ENCODE results near the gene RPS16.

Gene RPS16

DNA sequence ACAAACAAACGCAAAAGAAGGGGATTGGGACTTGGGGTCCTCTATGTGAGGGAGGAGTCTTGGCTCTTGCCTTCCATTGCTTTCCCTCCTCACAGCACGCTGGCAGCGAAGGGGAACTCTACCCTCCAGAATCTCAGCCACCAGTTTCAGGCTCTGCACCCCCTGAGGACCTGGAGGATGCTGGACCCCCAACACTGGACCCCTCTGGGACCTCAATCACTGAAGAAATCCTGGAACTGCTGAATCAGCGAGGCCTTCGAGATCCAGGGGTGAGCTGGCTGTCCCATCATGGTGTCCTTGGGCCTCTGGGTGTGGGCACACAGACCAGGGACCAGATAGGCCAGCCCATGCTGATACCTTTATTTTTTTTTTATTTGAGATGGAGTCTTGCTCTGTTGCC lies 13.7 kb downstream of the RPS16 start:
- POLR2A ChIA-PET, result interaction anchor here (2.3 to 13.3 kb wide), 3 partner anchors 10 to 14 kb away, joined by 5 to 255 read pairs (median 19); partner anchors contain the start of genes PLEKHG2 and RPS16
- Histone ChIP-seq H3K4me3 (ENCODE audit: low read depth, low read length) (no peak overlapping the region), H3K27ac (ENCODE audit: extremely low read depth, low read depth, low read length) (no peak overlapping the region), H3K36me3 (ENCODE audit: control insufficient read depth in 2 of 2, insufficient read depth in 1 of 2, low read length in 2 of 2) (peaks cover 69 to 75% of the 10 kb centered on the region in 2 experiments), H3K9me3 (ENCODE audit: control insufficient read depth, insufficient read depth, low read depth, low read length) (no peaks in the 10 kb centered on the region), H3K4me1 (ENCODE audit: control insufficient read depth, insufficient read depth, low read length) (no peaks in the 10 kb centered on the region)
- TF ChIP-seq, protein P1, sequence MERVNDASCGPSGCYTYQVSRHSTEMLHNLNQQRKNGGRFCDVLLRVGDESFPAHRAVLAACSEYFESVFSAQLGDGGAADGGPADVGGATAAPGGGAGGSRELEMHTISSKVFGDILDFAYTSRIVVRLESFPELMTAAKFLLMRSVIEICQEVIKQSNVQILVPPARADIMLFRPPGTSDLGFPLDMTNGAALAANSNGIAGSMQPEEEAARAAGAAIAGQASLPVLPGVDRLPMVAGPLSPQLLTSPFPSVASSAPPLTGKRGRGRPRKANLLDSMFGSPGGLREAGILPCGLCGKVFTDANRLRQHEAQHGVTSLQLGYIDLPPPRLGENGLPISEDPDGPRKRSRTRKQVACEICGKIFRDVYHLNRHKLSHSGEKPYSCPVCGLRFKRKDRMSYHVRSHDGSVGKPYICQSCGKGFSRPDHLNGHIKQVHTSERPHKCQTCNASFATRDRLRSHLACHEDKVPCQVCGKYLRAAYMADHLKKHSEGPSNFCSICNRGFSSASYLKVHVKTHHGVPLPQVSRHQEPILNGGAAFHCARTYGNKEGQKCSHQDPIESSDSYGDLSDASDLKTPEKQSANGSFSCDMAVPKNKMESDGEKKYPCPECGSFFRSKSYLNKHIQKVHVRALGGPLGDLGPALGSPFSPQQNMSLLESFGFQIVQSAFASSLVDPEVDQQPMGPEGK (tag by site-specific recombination; IDR thresholded peaks at IDR 0.05), result no peak
- TF ChIP-seq GLIS2 (tag by site-specific recombination; IDR thresholded peaks at IDR 0.05), result peak; percentile 63; the same call in 1 of the 2 replicates
- CTCF ChIA-PET, result interaction anchor here (0.6 to 1.3 kb wide), 5 partner anchors 19 to 819 kb away, joined by 3 to 5 read pairs (median 4); no protein-coding TSS in a partner anchor

DNA sequence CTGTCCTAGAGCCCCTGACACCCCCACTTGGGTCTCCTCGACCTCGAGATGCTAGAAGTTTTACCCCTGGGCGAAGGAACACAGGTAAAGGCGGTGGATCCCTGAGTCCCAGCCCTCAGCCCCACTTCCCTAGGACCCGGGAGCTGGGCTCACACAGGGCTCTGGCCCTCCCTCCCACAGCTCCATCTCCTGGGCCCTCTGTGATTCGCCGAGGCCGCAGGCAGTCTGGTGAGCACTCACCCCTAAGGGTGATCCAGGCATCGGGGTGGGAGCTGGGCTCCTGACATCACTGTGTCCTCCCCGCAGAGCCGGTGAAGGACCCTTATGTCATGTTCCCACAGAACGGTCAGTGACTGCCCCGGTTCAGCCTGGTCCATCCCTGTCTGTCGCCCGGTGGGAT lies 15.0 kb downstream of the RPS16 start:
- no peak overlapping the region for H3K4me3 ChIP-seq (ENCODE audit: low read depth, low read length)
- H3K9me3 ChIP-seq (ENCODE audit: control insufficient read depth, insufficient read depth, low read depth, low read length), result no peaks in the 10 kb centered on the region
- H3K36me3 ChIP-seq (ENCODE audit: control insufficient read depth in 2 of 2, insufficient read depth in 1 of 2, low read length in 2 of 2), result peaks cover 74 to 83% of the 10 kb centered on the region in 2 experiments
- TF ChIP-seq ZNF248 (tag by site-specific recombination; IDR thresholded peaks at IDR 0.05) (no peak), ZNF223 (tag by site-specific recombination; IDR thresholded peaks at IDR 0.05) (0 out of 2 replicates have a peak, but pooled peaks have one; percentile 59)
- TF ChIP-seq, protein P2, sequence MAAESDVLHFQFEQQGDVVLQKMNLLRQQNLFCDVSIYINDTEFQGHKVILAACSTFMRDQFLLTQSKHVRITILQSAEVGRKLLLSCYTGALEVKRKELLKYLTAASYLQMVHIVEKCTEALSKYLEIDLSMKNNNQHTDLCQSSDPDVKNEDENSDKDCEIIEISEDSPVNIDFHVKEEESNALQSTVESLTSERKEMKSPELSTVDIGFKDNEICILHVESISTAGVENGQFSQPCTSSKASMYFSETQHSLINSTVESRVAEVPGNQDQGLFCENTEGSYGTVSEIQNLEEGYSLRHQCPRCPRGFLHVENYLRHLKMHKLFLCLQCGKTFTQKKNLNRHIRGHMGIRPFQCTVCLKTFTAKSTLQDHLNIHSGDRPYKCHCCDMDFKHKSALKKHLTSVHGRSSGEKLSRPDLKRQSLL (tag by site-specific recombination; IDR thresholded peaks at IDR 0.05), result 0 out of 2 replicates have a peak, but pooled peaks have one; percentile 5
- ChIA-PET CTCF (interaction anchor here (0.6 to 1.5 kb wide), 5 partner anchors 9 to 83 kb away, joined by 3 to 4 read pairs (median 3); no protein-coding TSS in a partner anchor), POLR2A (interaction anchor here (0.5 to 13.3 kb wide), 8 partner anchors 8 to 402 kb away, joined by 3 to 255 read pairs (median 5); partner anchors contain the start of genes PLEKHG2, RPS16 and SUPT5H)
- H3K27ac ChIP-seq (ENCODE audit: extremely low read depth, low read depth, low read length), result no peak overlapping the region
- no peaks in the 10 kb centered on the region for H3K4me1 ChIP-seq (ENCODE audit: control insufficient read depth, insufficient read depth, low read length)

DNA sequence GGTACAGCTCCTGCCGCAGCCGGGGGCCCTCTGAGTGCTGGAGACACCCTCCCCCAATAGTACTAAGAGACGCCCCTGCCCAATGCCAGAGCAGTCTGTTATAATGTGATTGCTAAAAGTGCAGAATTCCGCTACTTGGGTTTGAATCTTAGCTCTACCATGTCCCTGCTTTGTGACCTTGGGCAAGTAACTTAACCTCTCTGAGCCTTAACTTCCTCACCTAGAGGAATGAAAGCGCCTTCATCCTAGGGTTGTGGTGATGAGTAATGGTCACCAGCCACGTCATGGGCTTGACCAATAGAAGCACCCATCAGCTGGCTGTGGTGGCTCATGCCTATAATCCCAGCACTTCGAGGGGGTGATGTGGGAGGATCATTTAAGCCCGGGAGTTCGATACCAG lies 16.7 kb downstream of the RPS16 start:
- Histone ChIP-seq H3K36me3 (ENCODE audit: control insufficient read depth in 2 of 2, insufficient read depth in 1 of 2, low read length in 2 of 2) (peaks cover 76 to 78% of the 10 kb centered on the region in 2 experiments), H3K4me1 (ENCODE audit: control insufficient read depth, insufficient read depth, low read length) (peaks cover 2% of the 10 kb centered on the region), H3K9me3 (ENCODE audit: control insufficient read depth, insufficient read depth, low read depth, low read length) (no peaks in the 10 kb centered on the region), H3K27ac (ENCODE audit: extremely low read depth, low read depth, low read length) (no peak overlapping the region), H3K4me3 (ENCODE audit: low read depth, low read length) (no peak overlapping the region)
- CTCF ChIA-PET, result interaction anchor here (0.6 to 2.7 kb wide), 6 partner anchors 9 to 126 kb away, joined by 3 to 13 read pairs (median 4); partner anchors contain the start of gene RPS16
- POLR2A ChIA-PET, result interaction anchor here (1.0 to 13.3 kb wide), 7 partner anchors 9 to 415 kb away, joined by 3 to 255 read pairs (median 7); partner anchors contain the start of genes DYRK1B, RPS16 and SUPT5H
- TF ChIP-seq ZNF155 (tag by site-specific recombination; IDR thresholded peaks at IDR 0.05) (no peak), ZNF768 (tag by site-specific recombination; IDR thresholded peaks at IDR 0.05) (peak; percentile 94; the same call in 1 of the 2 replicates)
- TF ChIP-seq, protein P3, sequence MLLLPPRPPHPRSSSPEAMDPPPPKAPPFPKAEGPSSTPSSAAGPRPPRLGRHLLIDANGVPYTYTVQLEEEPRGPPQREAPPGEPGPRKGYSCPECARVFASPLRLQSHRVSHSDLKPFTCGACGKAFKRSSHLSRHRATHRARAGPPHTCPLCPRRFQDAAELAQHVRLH (tag by site-specific recombination; IDR thresholded peaks at IDR 0.05), result 0 out of 2 replicates have a peak, but pooled peaks have one; percentile 13

DNA sequence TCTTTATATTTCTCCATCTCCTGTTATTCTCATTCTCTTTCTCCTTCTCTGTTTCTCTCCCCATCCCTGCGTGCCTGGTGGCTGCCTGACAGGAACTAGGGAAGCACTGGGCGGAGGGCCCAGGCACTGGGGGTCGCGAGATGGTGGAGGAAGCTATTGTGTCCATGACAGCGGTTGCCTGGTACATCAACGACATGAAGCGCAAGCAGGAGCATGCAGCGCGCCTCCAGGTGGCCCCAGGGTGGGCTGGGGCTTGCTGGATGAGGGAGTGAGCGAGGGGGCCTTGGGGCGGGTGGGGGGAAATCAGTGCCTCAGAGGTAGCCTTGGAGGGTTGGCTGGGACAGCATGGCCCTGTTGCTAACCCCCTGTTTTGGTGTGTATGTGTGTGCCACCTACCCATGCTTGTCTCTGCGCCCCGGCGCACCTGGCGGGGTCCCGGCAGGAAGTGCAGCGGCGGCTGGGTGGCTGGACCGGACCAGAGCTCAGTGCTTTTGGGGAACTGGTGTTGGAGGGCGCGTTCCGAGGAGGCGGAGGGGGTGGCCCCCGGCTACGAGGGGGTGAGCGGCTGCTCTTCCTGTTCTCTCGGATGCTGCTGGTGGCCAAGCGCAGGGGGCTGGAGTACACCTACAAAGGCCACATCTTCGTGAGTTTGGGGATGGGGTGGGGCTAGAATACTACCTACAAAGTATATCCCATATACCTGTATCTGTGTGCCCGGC lies 18.1 kb downstream of the RPS16 start:
- CTCF ChIA-PET, result interaction anchor here (0.9 to 2.7 kb wide), 4 partner anchors 8 to 116 kb away, joined by 3 to 13 read pairs (median 4); no protein-coding TSS in a partner anchor
- POLR2A ChIA-PET, result interaction anchor here (0.6 to 13.3 kb wide), 7 partner anchors 10 to 28 kb away, joined by 3 to 255 read pairs (median 4); partner anchors contain the start of genes RPS16 and SUPT5H
- Histone ChIP-seq H3K36me3 (ENCODE audit: control insufficient read depth in 2 of 2, insufficient read depth in 1 of 2, low read length in 2 of 2) (peaks cover 64 to 69% of the 10 kb centered on the region in 2 experiments), H3K4me3 (ENCODE audit: low read depth, low read length) (no peak overlapping the region), H3K4me1 (ENCODE audit: control insufficient read depth, insufficient read depth, low read length) (peaks cover 6% of the 10 kb centered on the region), H3K27ac (ENCODE audit: extremely low read depth, low read depth, low read length) (no peak overlapping the region), H3K9me3 (ENCODE audit: control insufficient read depth, insufficient read depth, low read depth, low read length) (no peaks in the 10 kb centered on the region)
- TF ChIP-seq ZNF792 (tag by site-specific recombination; IDR thresholded peaks at IDR 0.05) (no peak), ZNF366 (tag by site-specific recombination; conservative IDR thresholded peaks at IDR 0.05) (no peak), ZFP69B (tag by site-specific recombination; IDR thresholded peaks at IDR 0.05) (no peak), MEIS1 (CRISPR knock-in tag; IDR thresholded peaks at IDR 0.05; ENCODE audit: borderline replicate concordance) (no peak), SCRT2 (tag by site-specific recombination; IDR thresholded peaks at IDR 0.05) (no peak), GLIS2 (tag by site-specific recombination; IDR thresholded peaks at IDR 0.05) (no peak)
- TF ChIP-seq, protein P4, sequence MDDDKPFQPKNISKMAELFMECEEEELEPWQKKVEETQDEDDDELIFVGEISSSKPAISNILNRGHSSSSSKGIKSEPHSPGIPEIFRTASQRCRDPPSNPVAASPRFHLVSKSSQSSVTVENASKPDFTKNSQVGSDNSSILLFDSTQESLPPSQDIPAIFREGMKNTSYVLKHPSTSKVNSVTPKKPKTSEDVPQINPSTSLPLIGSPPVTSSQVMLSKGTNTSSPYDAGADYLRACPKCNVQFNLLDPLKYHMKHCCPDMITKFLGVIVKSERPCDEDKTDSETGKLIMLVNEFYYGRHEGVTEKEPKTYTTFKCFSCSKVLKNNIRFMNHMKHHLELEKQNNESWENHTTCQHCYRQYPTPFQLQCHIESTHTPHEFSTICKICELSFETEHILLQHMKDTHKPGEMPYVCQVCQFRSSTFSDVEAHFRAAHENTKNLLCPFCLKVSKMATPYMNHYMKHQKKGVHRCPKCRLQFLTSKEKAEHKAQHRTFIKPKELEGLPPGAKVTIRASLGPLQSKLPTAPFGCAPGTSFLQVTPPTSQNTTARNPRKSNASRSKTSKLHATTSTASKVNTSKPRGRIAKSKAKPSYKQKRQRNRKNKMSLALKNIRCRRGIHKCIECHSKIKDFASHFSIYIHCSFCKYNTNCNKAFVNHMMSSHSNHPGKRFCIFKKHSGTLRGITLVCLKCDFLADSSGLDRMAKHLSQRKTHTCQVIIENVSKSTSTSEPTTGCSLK (tag by site-specific recombination; IDR thresholded peaks at IDR 0.05), result no peak
- TF ChIP-seq, protein P5, sequence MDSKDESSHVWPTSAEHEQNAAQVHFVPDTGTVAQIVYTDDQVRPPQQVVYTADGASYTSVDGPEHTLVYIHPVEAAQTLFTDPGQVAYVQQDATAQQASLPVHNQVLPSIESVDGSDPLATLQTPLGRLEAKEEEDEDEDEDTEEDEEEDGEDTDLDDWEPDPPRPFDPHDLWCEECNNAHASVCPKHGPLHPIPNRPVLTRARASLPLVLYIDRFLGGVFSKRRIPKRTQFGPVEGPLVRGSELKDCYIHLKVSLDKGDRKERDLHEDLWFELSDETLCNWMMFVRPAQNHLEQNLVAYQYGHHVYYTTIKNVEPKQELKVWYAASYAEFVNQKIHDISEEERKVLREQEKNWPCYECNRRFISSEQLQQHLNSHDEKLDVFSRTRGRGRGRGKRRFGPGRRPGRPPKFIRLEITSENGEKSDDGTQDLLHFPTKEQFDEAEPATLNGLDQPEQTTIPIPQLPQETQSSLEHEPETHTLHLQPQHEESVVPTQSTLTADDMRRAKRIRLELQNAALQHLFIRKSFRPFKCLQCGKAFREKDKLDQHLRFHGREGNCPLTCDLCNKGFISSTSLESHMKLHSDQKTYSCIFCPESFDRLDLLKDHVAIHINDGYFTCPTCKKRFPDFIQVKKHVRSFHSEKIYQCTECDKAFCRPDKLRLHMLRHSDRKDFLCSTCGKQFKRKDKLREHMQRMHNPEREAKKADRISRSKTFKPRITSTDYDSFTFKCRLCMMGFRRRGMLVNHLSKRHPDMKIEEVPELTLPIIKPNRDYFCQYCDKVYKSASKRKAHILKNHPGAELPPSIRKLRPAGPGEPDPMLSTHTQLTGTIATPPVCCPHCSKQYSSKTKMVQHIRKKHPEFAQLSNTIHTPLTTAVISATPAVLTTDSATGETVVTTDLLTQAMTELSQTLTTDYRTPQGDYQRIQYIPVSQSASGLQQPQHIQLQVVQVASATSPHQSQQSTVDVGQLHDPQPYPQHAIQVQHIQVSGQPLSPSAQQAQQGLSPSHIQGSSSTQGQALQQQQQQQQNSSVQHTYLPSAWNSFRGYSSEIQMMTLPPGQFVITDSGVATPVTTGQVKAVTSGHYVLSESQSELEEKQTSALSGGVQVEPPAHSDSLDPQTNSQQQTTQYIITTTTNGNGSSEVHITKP (tag by site-specific recombination; IDR thresholded peaks at IDR 0.05), result no peak
